CD14-positive monocyte (primary cell): Measurements from ENCODE around the gene NDST1. TPM values are rescaled to one million over a fixed set of nuclear protein-coding genes. Genes with fewer than 3 reads are reported as not detected.

Experiments
- DNase-seq, 3 donors: peaks; one replicate each; pipeline ENCODE4 v3.0.0-alpha.2; 2011 to 2022
- H2AFZ ChIP-seq: 2 replicates; pipeline ENCODE4 v1.6.0; 2012; ENCODE audit warnings: mild to moderate bottlenecking, low read depth, low read length, inconsistent platforms; ENCODE audit not compliant: insufficient read depth, poor library complexity, severe bottlenecking
- H3K27ac ChIP-seq, 2 donors: 1 replicate in 1 of 2; 2 replicates in 1 of 2; pipeline ENCODE4 v1.5.1; 2012 to 2013; ENCODE audit warnings: low read length in 2 of 2, control low read depth in 1 of 2, inconsistent platforms in 1 of 2, low read depth in 1 of 2, mild to moderate bottlenecking in 1 of 2
- H3K27me3 ChIP-seq, 2 donors: one replicate each; pipeline versions ENCODE4 v1.6.0 to v1.6.1; 2011 to 2013; ENCODE audit warnings: low read length in 2 of 2; ENCODE audit not compliant: control insufficient read depth in 2 of 2, insufficient read depth in 2 of 2
- H3K36me3 ChIP-seq, 2 donors: replicated peaks in 1 of 2; 1 replicate in 1 of 2; 2 replicates in 1 of 2; pipeline versions ENCODE4 v1.5.1 to v1.6.1; 2012 to 2013; ENCODE audit warnings: low read length in 2 of 2, control low read depth in 1 of 2, inconsistent platforms in 1 of 2, mild to moderate bottlenecking in 1 of 2; ENCODE audit not compliant: insufficient read depth in 2 of 2, control insufficient read depth in 1 of 2
- H3K4me1 ChIP-seq, 2 donors: 1 replicate in 1 of 2; 2 replicates in 1 of 2; pipeline versions ENCODE4 v1.5.1 to v1.6.1; 2012 to 2013; ENCODE audit warnings: low read length in 2 of 2, control low read depth in 1 of 2, inconsistent platforms in 1 of 2, mild to moderate bottlenecking in 1 of 2, moderate library complexity in 1 of 2; ENCODE audit not compliant: insufficient read depth in 2 of 2, control insufficient read depth in 1 of 2
- H3K4me2 ChIP-seq: replicated peaks from 2 replicates; pipeline ENCODE3; 2012; ENCODE audit warnings: low read length, moderate library complexity, mild to moderate bottlenecking; ENCODE audit not compliant: poor library complexity, severe bottlenecking; ENCODE audit errors: extremely low read depth
- H3K4me3 ChIP-seq, 3 experiments: fragments of 200-600 bp in 1 of 3; sonication (generic) in 1 of 3; replicated peaks in 1 of 3; 1 replicate in 2 of 3; 2 replicates in 1 of 3; pipeline ENCODE4 v1.5.1; 2011 to 2013; ENCODE audit warnings: low read length in 3 of 3, mild to moderate bottlenecking in 3 of 3, control low read depth in 2 of 3, low read depth in 2 of 3, inconsistent platforms in 1 of 3, moderate library complexity in 1 of 3
- H3K79me2 ChIP-seq: 2 replicates; pipeline ENCODE4 v1.6.0; 2012; ENCODE audit warnings: mild to moderate bottlenecking, control low read depth, inconsistent platforms, low read length, moderate library complexity; ENCODE audit not compliant: insufficient read depth
- H3K9ac ChIP-seq: 2 replicates; pipeline ENCODE4 v1.6.0; 2017; ENCODE audit warnings: low read length, mild to moderate bottlenecking; ENCODE audit not compliant: insufficient read depth, poor library complexity, severe bottlenecking
- H3K9me3 ChIP-seq, 2 donors: replicated peaks in 1 of 2; 1 replicate in 1 of 2; 2 replicates in 1 of 2; pipeline versions ENCODE4 v1.5.1 to v1.6.1; 2012 to 2013; ENCODE audit warnings: low read length in 2 of 2, control low read depth in 1 of 2; ENCODE audit not compliant: control insufficient read depth in 1 of 2, insufficient read depth in 1 of 2
- H4K20me1 ChIP-seq: 2 replicates; pipeline ENCODE4 v1.6.0; 2012; ENCODE audit warnings: mild to moderate bottlenecking, low read length, control low read depth, moderate library complexity; ENCODE audit not compliant: insufficient read depth
- H3K27ac Mint-ChIP-seq, 7 donors: one replicate each; pipeline ENCODE4 v1.8.0; 2020; ENCODE audit warnings: mild to moderate bottlenecking in 7 of 7, mixed read lengths in 7 of 7, moderate library complexity in 6 of 7, inconsistent platforms in 2 of 7
- H3K27me3 Mint-ChIP-seq, 3 donors: one replicate each; pipeline ENCODE4 v1.8.0; 2021 to 2022; ENCODE audit warnings: low read depth in 3 of 3, mild to moderate bottlenecking in 3 of 3, mixed read lengths in 3 of 3, moderate library complexity in 3 of 3, inconsistent platforms in 1 of 3
- H3K36me3 Mint-ChIP-seq, 2 donors: one replicate each; pipeline ENCODE4 v1.8.0; 2020; ENCODE audit warnings: mixed read lengths in 2 of 2, inconsistent platforms in 1 of 2, mild to moderate bottlenecking in 1 of 2
- H3K4me1 Mint-ChIP-seq: one replicate; pipeline ENCODE4 v1.8.0; 2020; ENCODE audit warnings: mild to moderate bottlenecking, mixed read lengths
- H3K4me3 Mint-ChIP-seq, 2 donors: one replicate each; pipeline ENCODE4 v1.8.0; 2020; ENCODE audit warnings: mild to moderate bottlenecking in 2 of 2, mixed read lengths in 2 of 2, moderate library complexity in 1 of 2
- H3K9me3 Mint-ChIP-seq, 7 donors: one replicate each; pipeline ENCODE4 v1.8.0; 2020 to 2022; ENCODE audit warnings: mixed read lengths in 7 of 7, mild to moderate bottlenecking in 6 of 7, moderate library complexity in 6 of 7, inconsistent platforms in 2 of 7
- CTCF ChIP-seq: fragments of 200-600 bp; IDR thresholded peaks from one replicate; pipeline ENCODE4 v1.8.0; 2022; ENCODE audit warnings: antibody characterized with exemption, mild to moderate bottlenecking
- WGBS: methylation state at CpG from one replicate; pipeline ENCODE4 v1.1.5; 2013; ENCODE audit warnings: missing lambda C conversion rate; ENCODE audit not compliant: insufficient coverage; 5-methylcytosine and 5-hydroxymethylcytosine counted together
- intact Hi-C, 2 donors: fragments of 100-400 bp; cut with micrococcal nuclease; formaldehyde crosslinking; loops; one replicate each; pipeline versions ENCODE4 v1.15.0 to v1.15.1; 2023
- polyA plus RNA-seq, 3 donors: library from polyadenylated mRNA; depleted of rRNA in 1 of 3; unstranded in 2 of 3; stranded (reverse) in 1 of 3; fragments of 300-500 nt in 2 of 3; fragments of >200 nt in 1 of 3; fragmentation: Illumina TruSeq in 2 of 3; gene quantifications; 1 replicate in 2 of 3; 2 replicates in 1 of 3; pipeline ENCODE4 v1.2.3, GENCODE V29; 2012 to 2021

NDST1 gene
- polyA plus RNA-seq, 3 donors = 7.0 to 18.9 (median 7.5) TPM

GRCh38 chr5:150527808-150528207 is 19.9 kb downstream of the NDST1 start:
- Histone ChIP-seq H3K27ac (no peak overlapping the region), H3K4me3 (no peak overlapping the region), H3K9me3 (no peaks in the 10 kb centered on the region), H3K36me3 (peaks cover 61 to 92% of the 10 kb centered on the region in 2 donors), H3K27me3 (no peaks in the 10 kb centered on the region), H3K79me2 (peaks cover 34% of the 10 kb centered on the region), H2AFZ (no peak overlapping the region), H3K4me1 (no peaks in the 10 kb centered on the region), H4K20me1 (peaks cover 96% of the 10 kb centered on the region), H3K9ac (no peak overlapping the region), H3K4me2 (no peak overlapping the region)
- DNase-seq = no peak
- Mint-ChIP-seq H3K27ac (peak overlapping the region in 1 of 7 donors; percentile 27), H3K36me3 (peaks cover 54 to 75% of the 10 kb centered on the region in 2 donors), H3K27me3 (peaks cover 0 to 2% (median 0%) of the 10 kb centered on the region in 3 donors), H3K4me1 (peaks cover 7% of the 10 kb centered on the region), H3K4me3 (no peak overlapping the region), H3K9me3 (no peaks in the 10 kb centered on the region)
- 98% methylated on average over 20 of the region's 24 CpGs for WGBS
- intact Hi-C loops = loop anchor here in 1 of 2 donors (5.0 kb wide), 1 partner anchor 36 kb away; no protein-coding TSS in a partner anchor
- no peak for TF ChIP-seq CTCF

GRCh38 chr5:150528924-150529546 is 21.1 kb downstream of the NDST1 start:
- H3K27ac ChIP-seq = no peak overlapping the region
- peaks cover 29% of the 10 kb centered on the region for H3K79me2 ChIP-seq
- peak overlapping the region in 1 of 7 donors; percentile 37 for H3K27ac Mint-ChIP-seq
- TF ChIP-seq CTCF = no peak
- no peaks in the 10 kb centered on the region for H3K4me1 ChIP-seq
- no peak overlapping the region for H3K4me2 ChIP-seq
- H3K36me3 Mint-ChIP-seq = peaks cover 60 to 82% of the 10 kb centered on the region in 2 donors
- 100% methylated on average over 1 of the region's 2 CpGs for WGBS
- no peak overlapping the region for H3K4me3 ChIP-seq
- H3K27me3 ChIP-seq = no peaks in the 10 kb centered on the region
- H3K9me3 Mint-ChIP-seq = no peaks in the 10 kb centered on the region
- intact Hi-C loops = loop anchor here in 1 of 2 donors (5.0 kb wide), 1 partner anchor 37 kb away; no protein-coding TSS in a partner anchor
- peaks cover 0 to 2% (median 0%) of the 10 kb centered on the region in 3 donors for H3K27me3 Mint-ChIP-seq
- H3K9me3 ChIP-seq = no peaks in the 10 kb centered on the region
- H3K4me3 Mint-ChIP-seq = no peak overlapping the region
- H3K4me1 Mint-ChIP-seq = no peaks in the 10 kb centered on the region
- peaks cover 86% of the 10 kb centered on the region for H4K20me1 ChIP-seq
- H2AFZ ChIP-seq = no peak overlapping the region
- H3K9ac ChIP-seq = no peak overlapping the region
- peaks cover 69 to 93% of the 10 kb centered on the region in 2 donors for H3K36me3 ChIP-seq
- DNase-seq = no peak
